SU-DHL-6 (cell line): ENCODE results near the gene PHETA1.
A peak's percentile ranks its signal among the peaks of the same experiment; 100 is the strongest.

Source experiments
- EZH2phosphoT487 ChIP-seq: fragments of 200-600 bp; sonication (generic), shearing (Covaris generic); conservative IDR thresholded peaks from 2 replicates; pipeline ENCODE4 v1.6.1; 2018; ENCODE audit warnings: mild to moderate bottlenecking, antibody characterized with exemption, low read length, moderate library complexity, mixed read lengths
- TF ChIP-seq, protein P1 (sequence below): fragments of 200-600 bp; sonication (generic); IDR thresholded peaks from one replicate; pipeline ENCODE4 v1.5.1; 2017; ENCODE audit warnings: antibody characterized with exemption, mild to moderate bottlenecking, low read length, moderate library complexity; ENCODE audit not compliant: insufficient read depth, poor library complexity, severe bottlenecking

DNA sequence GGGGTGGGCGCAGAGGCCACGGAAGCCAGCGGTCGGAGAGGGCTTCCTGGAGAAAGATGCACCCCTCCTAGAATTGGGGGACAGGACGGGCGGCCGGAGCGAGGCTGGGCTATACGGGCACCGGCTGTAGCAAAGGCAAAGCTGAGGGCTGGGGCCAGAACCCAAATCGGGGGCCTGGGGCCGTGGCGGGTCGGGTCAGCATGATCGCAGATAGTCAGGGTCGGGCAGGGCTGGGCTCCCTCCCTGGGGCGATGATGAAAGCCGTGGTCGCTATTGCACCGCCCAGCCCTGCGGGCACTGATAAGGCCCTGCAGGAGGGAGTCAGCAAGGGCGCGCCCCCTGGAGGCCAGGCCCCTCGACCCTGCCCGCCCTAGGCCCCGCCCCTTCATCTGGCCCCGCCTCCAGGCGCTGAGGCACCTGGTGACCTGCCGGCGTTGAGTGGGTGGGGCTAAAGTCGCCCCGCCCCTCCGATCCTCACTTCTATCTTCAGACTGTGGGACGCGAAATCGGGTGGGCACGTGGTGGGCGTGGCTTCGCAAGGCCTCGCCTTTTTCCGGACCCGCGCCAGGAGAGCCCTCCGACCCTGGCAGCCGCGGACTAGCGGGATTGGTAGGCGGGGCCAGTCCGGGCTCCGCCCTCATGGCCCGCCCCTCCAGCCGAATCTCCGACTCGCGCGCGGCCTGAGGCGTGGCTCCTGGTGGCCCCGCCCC lies 36.4 kb upstream of the PHETA1 start:
- TF ChIP-seq, protein P1, sequence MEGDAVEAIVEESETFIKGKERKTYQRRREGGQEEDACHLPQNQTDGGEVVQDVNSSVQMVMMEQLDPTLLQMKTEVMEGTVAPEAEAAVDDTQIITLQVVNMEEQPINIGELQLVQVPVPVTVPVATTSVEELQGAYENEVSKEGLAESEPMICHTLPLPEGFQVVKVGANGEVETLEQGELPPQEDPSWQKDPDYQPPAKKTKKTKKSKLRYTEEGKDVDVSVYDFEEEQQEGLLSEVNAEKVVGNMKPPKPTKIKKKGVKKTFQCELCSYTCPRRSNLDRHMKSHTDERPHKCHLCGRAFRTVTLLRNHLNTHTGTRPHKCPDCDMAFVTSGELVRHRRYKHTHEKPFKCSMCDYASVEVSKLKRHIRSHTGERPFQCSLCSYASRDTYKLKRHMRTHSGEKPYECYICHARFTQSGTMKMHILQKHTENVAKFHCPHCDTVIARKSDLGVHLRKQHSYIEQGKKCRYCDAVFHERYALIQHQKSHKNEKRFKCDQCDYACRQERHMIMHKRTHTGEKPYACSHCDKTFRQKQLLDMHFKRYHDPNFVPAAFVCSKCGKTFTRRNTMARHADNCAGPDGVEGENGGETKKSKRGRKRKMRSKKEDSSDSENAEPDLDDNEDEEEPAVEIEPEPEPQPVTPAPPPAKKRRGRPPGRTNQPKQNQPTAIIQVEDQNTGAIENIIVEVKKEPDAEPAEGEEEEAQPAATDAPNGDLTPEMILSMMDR: peak; percentile 43
- no peak for TF ChIP-seq EZH2phosphoT487
